Raji (cell line): ENCODE results near the gene RFLNA.

Source experiments
- POLR2A ChIP-seq: IDR thresholded peaks from 2 replicates; pipeline ENCODE4 v1.6.1; 2011; ENCODE audit warnings: low read depth, low read length, control low read depth; ENCODE audit not compliant: insufficient read depth

Gene RFLNA

DNA sequence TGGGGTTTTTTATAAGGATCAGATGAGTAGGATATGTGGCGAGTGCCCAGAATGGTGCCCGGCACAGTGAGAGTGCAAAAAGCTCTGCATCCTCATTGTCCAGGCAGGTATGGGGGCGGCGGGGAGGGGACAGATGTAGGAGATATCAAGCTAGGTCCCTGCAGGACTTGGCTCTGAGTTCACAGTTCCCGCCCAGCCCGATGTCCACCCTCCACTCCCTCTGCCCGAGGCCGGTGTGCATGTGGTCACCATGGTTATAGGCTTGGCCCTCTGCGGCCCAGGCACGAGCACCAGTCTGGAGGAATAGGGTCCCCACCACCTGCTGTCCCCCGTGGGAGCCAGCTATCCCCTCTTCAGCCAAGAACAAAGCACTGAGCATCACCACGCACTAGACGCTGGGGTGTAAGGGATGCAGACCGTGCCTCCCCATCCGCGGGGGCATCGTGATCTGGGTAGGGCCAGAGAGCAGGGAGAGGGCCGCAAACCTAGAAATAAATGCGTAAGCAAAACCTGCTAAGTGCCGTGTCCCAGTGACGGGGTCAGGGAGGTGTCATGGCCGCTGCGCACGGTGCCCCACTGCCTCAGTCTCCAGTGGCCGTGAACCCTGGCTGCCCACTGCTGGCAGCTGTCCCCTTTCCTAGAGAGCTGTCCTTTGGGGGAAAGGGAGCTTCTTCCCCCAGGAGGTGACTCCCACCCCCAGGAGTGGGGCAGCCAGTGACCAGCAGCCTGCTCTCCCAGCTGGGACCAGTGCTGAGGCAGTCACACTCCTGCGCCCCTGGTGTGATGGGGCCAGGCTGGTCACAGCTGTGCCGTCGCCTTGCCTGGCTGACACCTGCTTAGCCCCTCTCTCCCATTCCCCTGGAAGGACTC lies 12.0 kb downstream of the RFLNA start:
- TF ChIP-seq POLR2A: no peak

DNA sequence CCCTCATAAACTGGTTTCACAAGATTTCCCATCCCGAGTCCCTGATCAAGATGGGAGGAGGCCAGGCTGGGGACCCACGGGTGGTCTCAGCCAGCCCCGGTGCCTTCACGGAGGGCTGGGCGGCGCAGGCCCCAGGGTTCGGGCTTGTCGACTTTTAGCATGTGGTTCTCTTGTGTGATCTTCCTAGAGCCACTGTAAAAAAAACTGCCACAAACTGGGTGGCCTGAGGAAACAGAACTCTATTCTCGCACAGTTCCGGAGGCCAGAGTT lies 12.6 kb downstream of the RFLNA start:
- TF ChIP-seq POLR2A: no peak

DNA sequence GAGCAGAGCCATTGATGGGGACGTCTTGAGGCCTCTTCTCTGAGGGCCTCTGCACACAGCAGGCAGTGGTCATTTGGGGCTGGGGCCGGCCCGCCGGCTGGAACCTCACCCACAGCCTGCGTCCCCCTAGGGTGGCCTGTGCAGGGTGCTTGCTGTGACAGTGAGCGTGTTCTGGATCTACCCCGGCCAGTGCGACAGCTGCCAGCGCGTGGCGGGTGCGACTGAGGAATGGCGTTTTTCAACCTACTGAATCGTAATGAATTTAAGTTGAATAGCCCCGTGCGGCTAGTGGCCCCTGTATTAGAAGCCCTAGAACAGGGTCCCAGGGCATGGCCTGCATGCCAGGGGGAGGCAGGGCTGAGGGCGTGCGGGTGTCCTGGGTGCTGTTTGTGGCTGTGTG lies 13.8 kb downstream of the RFLNA start:
- no peak for TF ChIP-seq POLR2A

DNA sequence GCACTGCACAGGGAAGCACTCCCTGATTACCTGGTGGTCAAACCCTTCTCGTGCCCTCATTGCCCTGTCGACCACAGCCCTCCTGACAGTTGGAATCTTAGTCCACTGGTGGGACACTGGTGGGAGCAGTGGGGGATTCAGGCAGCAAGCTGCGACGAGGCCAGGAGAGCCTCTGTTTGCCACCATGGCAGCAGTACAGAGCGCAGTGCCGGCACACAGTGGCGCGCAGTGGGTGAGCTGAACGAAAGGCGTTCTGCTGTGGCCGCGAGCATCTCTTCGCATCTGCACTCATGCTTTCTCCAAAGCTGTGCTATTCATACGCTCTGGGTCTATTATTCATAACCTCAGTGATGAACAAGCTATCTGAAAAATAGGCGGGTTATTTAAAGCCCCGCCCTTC lies 14.3 kb downstream of the RFLNA start:
- no peak for TF ChIP-seq POLR2A

DNA sequence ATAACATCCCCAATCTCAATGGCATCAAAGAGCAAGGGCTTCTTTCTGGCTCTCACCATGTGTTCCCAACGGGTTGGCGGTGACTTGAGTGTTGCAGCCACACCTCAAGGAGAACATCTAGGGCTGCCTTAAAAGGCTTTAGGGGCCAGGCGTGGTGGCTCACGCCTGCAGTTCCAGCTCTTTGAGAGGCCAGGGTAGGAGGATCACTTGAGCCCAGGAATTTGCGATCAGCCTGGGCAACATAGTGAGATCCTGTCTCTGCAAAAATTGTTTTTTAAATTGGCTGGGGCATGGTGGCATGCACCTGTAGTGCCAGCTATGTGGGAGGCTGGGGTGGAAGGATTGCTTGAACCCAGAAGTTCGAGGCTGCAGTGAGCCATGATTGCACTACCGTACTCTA lies 14.9 kb downstream of the RFLNA start:
- TF ChIP-seq POLR2A: no peak

DNA sequence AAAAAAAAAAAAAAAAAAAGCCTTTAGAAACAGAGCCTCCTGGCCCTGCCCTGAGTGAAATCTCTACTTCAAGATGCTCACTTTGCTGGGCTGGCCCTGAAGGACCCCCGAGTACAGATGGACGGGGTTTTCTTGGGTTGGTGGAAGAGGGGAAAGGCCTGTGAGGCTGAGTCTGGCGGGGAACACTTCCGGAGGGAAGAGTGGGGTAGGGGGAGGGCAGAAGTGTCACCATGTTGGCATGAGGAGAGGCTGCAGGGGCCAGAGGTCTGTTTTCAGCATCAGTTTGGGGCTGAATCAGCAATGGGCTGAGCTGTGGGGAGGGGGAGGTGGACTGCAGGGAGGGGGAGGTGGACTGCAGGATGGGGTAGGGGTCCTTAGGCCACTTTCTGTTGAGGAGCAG lies 15.3 kb downstream of the RFLNA start:
- TF ChIP-seq POLR2A: no peak

DNA sequence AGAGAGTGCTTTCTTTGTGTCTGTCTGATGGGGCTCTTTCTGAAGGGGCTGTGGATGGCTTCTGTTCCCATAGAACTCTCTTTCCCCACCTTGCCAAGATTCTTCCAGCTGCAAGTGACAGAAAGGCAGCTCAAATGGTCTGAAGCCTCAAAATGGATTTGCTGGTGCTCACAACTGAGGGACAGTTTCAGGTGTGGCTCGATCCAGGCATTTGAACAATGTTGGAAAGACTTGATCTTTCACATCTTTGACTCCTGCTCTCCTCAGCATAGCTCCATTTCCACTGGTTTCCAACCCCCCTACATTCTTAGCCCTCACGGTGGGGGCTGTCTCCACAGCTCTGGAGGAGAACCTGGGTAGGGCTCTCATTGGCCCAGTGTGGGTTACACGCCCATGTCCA lies 15.9 kb downstream of the RFLNA start:
- no peak for TF ChIP-seq POLR2A

DNA sequence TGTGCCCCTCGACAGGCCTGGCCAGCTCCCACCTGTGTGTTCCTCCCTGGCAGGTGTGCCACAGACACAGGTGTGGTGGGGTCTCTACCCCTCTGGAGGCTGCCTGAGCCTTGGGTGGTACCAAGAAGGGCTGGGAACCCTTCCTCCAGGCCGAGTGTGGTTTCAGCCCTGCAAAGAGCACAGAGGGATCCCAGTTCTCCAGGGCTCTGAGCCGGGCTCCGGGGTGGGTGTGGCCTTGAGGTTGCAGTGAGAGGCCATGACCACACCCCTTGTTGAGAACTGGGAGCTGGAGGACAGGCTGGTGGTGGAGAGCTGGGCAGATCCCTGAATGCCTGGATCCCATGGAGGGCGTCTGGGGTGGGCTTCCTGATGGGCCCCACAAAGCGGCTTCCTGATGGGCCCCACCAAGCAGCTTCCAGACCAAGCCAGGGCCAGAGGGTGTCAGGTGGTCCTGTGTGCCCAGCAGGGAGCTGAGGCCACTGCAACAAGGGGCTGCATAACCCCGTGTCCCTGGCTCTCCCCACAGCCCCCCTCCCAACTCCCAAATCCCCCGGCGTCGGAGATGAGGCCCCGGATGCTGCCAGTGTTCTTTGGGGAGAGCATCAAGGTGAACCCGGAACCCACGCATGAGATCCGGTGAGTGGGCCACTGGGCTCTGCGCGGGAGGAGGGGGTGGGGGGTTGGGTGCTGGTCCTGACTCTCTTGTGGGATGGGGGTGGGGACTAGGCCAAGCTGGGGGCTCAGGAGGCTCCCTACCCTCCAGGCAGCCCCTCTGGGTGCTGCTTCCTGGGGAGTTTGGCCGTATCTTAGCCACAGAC lies 16.6 kb downstream of the RFLNA start:
- TF ChIP-seq POLR2A: no peak

DNA sequence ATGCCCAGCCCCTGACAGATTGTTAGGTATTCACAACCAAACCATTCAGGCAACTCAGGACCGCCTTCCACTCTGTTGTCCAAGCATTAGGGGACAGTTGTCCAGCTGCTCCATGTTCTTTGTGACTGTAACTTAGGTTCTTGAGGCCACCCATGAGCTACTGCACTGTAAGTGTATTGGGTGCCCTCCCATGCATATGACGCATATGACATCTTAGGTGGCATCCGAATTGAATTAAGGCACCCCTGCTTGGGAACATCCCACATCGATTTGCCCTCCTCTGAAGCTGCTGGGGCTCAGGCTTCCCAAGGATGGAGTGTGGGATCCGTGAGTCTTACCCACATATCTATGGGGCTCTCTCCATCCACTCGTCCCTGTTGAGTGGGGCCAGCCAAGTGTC lies 17.7 kb downstream of the RFLNA start:
- no peak for TF ChIP-seq POLR2A

DNA sequence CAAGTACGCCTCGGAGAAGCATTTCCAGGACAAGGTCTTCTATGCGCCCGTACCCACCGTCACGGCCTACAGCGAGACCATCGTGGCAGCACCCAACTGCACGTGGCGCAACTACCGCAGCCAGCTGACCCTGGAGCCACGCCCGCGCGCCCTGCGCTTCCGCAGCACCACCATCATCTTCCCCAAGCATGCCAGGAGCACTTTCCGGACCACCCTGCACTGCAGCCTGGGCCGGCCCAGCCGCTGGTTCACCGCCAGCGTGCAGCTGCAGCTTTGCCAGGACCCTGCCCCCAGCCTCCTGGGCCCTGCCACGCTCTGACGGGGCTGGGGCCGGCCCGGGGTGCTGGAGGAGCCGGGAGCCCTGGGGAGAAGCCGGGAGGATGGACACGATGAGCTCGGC lies 19.3 kb downstream of the RFLNA start:
- no peak for TF ChIP-seq POLR2A

DNA sequence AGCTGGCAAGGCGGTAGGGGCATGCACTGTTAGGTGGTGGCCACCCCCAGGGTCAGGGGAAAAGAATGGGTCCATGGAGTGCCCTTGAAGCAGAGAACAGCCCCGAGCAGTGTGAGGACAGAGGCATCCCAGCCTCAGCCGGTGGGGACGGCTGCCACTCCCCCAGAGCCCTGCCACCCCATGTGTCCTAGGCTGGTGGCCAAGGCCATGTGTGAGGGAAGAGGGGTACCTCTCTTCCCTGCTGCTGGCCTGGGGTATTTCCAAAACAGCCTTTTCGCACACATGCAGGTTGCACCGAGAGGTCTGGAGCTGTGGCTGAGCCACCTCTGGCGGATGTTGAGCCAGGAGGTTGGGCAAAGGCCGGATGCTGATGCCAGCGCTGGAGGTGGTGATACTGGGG lies 19.9 kb downstream of the RFLNA start:
- no peak for TF ChIP-seq POLR2A

DNA sequence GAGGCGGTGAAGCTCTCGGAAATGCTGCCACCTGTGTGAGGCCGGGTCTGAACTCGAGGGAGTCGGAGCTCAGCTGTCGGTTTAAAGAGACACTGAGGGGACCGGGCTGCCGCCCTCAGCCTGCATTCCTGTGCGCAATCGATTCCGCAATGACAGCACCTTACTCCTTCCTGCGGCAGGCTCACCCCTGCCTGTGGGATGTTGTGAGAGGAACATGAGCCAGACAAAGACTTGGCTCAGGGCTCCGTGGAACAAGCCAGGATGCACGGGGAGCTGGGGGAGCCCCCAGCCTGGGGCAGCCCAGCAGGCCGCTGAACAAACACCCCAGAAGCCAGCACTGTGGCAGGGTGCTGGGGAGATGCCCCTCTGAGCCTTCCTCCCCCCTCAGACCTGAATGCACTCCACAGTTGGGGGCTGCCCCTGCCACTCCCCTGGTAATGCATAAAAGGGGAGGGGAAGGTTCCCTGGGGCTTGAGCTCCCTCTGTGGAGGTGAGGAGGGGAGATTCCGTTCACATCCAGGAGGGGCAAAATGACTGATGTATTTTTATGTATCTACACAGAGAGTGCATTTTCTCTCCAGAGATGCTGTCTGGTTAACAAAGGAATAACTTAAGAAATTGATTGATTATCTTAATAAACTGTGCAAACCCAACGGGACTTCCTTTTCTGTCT lies 20.6 kb downstream of the RFLNA start:
- no peak for TF ChIP-seq POLR2A

DNA sequence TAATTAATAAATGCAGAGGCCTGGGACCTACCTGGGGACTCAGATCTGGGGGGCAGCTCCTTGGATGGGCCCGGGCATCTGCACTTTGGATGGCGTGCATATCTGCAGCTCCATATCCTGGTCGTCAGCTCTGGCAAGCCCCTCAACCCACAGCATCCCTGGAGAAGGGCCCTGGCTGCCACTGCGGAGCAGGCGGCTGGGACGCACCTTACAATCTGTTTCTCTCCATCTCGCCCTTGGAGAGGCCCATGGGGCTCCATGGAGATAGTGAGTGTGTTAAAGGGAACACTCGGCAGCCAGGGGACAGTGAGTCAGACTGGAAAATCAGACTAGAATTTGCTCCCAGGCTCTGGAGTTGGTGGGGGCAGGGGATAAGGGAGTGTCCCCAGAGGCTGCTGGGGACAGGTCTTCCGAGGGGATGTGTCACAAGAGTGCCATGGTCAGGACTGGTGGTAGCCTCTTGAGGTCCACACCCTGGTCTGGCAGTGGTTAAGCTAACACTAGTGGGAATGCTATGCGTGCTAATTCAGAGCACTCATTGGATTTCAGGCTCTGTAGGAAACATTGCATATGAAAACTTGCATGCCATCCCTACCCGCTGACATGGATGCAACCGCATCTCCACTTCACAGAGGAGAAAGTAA lies 21.5 kb downstream of the RFLNA start:
- no peak for TF ChIP-seq POLR2A

DNA sequence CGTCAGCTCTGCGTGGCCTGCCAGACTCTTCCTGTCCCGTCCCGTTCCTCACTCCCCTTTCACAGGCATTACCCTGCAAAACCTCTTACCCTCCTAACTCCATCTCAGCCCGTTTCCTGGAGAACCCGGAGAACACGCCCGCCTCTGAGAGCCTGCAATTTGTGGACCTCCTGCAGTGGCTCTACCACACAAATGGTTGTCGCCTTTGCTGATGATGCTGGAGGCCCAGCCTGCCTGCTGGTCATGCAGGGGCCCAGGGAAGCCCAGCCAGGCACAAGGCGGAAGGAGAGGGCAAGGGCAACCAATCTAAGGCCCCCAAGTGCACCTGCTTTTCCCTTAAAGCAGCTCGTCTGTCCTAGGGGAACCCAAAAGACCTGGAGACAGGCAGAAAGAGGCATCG lies 22.5 kb downstream of the RFLNA start:
- no peak for TF ChIP-seq POLR2A

DNA sequence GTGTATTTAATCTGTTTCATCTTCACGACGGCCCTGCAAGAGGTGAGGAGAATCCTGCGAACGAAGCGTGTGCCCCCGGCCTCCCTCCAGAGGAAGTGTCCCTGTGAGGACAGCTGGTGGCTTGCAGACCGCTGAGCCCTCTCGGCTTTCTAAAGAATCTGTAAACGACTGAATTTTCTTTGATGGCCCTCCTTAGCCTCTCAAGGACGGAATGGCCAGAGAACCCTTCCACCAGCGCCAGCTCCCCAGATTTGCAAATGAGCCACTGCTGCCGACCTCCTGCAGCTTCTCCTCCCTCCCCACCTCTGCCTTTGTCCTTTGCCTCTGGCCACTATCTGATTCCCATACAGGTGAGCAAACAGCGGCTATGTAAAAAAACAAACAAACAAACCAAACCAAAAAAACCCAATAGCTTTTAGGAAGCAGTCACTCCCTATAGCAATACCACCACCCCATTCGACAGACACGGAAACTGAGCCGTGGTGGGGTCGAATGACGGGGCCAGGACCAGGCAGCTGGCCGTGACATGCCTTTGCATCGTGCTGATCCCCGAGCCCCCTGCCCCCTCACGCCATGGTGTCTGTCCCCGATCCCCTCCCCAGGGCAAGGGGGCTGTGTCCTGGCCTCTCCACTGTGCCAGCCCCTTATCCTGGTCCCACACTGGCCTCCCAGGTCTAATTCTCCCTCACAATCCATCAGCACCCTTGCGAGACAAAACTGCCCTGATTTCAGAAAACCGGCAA lies 23.6 kb downstream of the RFLNA start:
- no peak for TF ChIP-seq POLR2A
